ENCODE data around the gene DSC1.
"Not testable (repeated sequence)": the region's sequence is repeated elsewhere in the genome, so short reads cannot be mapped to it uniquely, and the experiment has no call there.

Gene DSC1

GRCh38 chr18:31134988-31135529 is 27.6 kb downstream of the DSC1 start:
- TF ChIP-seq, protein P1, sequence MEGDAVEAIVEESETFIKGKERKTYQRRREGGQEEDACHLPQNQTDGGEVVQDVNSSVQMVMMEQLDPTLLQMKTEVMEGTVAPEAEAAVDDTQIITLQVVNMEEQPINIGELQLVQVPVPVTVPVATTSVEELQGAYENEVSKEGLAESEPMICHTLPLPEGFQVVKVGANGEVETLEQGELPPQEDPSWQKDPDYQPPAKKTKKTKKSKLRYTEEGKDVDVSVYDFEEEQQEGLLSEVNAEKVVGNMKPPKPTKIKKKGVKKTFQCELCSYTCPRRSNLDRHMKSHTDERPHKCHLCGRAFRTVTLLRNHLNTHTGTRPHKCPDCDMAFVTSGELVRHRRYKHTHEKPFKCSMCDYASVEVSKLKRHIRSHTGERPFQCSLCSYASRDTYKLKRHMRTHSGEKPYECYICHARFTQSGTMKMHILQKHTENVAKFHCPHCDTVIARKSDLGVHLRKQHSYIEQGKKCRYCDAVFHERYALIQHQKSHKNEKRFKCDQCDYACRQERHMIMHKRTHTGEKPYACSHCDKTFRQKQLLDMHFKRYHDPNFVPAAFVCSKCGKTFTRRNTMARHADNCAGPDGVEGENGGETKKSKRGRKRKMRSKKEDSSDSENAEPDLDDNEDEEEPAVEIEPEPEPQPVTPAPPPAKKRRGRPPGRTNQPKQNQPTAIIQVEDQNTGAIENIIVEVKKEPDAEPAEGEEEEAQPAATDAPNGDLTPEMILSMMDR (IDR thresholded peaks at IDR 0.05; ENCODE audit: insufficient read depth, low read depth, low read length, missing control alignments), result no peak
- no peak overlapping the region for H3K4me3 ChIP-seq (ENCODE audit: low read length)
- no peak for DNase-seq (ENCODE audit: low read depth)

DNA sequence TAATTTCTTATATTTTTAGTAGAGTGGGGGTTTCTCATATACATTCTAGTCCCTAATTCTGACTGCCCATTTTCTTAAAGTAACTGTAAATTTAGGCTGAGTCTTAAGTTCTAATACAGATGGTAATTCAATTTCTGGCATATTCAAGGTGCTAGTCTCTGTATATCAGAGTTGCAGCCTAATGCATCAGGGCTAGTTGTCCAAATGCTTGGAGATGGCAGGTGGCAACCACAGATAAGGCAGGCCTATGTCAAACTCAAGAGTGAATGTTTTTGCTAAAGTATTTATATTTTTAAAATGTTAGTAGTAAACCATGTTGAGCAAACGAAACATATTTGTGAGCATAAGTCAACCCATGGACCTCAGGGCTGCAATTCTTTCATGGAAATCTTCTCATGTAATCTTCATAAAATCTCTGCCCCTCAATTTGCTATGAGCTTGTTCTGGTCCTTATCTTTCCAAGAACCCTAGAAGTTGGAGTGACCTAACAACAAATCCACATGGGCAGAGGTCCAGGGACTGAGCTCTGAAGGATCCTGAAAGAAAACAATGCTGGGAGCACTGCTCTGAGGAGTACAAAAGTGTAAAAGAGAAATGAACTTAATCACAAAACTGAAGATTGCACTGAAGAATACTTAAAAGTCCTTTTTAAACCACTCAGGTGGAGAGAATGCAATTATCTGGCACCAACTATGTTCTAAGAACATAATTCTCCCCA is 33.1 kb downstream of the DSC1 start:
- TF ChIP-seq, protein P1 (IDR thresholded peaks at IDR 0.05; ENCODE audit: insufficient read depth, low read depth, low read length, missing control alignments), result no peak
- no peak overlapping the region for H3K4me3 ChIP-seq (ENCODE audit: low read length)
- DNase-seq (ENCODE audit: low read depth), result no peak

DNA sequence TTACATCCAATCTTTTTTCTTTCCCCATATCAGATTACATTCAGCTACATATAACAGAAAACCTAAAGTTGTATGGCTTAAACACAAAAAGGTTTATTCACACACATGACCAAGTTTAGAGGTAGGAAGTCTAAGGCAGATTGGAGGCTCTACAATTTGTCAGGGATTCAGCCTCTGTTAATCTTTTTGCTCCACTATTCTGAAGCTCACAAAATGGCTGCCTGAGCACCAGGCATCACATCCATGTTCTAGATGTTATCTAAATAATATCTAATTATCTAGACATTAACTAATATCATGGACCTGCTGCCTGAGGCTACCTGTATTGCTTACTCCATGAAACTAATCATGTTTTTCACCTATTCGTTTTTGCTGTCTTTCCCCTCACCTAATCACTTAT is 36.8 kb downstream of the DSC1 start:
- TF ChIP-seq, protein P1 (IDR thresholded peaks at IDR 0.05; ENCODE audit: insufficient read depth, low read depth, low read length, missing control alignments), result no peak
- no peak overlapping the region for H3K4me3 ChIP-seq (ENCODE audit: low read length)
- no peak for DNase-seq (ENCODE audit: low read depth)

DNA sequence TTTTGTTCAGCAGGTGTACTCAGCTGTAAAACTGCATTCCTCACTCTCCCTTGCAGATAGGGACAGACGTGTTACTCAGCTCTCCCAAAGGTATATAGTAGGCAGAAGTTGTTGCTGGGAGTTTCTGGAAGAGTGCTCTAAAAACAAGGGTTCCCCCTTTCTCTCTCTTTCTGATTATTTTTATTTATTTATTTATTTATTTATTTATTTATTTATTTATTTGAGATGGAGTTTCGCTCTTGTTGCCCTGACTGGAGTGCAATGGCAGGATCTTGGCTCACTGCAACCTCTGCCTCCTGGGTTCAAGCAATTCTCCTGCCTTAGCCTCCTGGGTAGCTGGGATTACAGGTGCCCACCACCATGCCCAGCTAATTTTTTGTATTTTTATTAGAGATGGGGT is 39.5 kb downstream of the DSC1 start:
- not testable (repeated sequence) for H3K4me3 ChIP-seq (ENCODE audit: low read length); DNase-seq (ENCODE audit: low read depth)

DNA sequence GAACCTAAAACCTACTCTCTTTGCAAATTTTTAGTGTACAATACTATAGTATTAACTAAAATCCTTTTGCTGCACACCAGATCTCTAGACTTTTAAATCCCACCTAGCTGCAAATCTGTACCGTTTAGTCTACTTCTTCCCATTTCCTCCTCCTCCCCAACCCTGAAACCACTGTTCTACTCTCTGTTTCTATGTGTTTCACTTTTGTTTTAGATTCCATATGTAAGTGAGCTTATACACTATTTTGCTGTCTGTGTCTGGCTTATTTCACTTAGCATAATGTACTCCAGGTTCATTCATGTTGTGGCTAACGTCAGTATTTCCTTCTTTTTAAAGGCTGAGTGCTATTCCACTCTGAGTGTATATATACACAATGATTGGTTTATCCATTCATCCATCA is 42.1 kb downstream of the DSC1 start:
- no peak for DNase-seq (ENCODE audit: low read depth)

GRCh38 chr18:31116853-31117595 is 45.6 kb downstream of the DSC1 start:
- TF ChIP-seq, protein P1 (IDR thresholded peaks at IDR 0.05; ENCODE audit: insufficient read depth, low read depth, low read length, missing control alignments), result no peak
- H3K4me3 ChIP-seq (ENCODE audit: low read length), result no peak overlapping the region
- no peak for DNase-seq (ENCODE audit: low read depth)

More for the DNA sequence above, 42.1 kb downstream of the DSC1 start:
- no peak overlapping the region for H3K4me3 ChIP-seq (ENCODE audit: low read length)
- TF ChIP-seq, protein P1 (IDR thresholded peaks at IDR 0.05; ENCODE audit: insufficient read depth, low read depth, low read length, missing control alignments), result no peak

DNA sequence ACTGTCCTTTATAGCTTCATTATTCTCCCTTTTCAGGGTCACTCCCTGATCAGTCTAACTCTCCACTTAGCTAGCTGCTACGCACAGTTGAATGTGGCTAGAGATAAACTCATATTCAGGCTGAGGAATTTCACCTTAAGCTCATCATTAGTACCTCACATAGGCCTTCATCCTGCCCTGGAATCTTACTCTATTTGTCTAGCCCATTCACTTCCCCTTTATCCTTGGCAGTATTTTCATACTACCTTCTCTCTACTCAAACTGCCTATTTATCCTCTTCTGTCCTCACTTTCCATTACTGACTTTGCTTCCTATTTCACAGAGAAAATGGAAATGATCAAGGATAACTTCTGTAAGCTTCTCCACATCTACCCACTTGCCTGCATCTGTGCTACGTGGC is 49.9 kb downstream of the DSC1 start:
- no peak overlapping the region for H3K4me3 ChIP-seq (ENCODE audit: low read length)
- DNase-seq (ENCODE audit: low read depth), result no peak
- TF ChIP-seq, protein P1 (IDR thresholded peaks at IDR 0.05; ENCODE audit: insufficient read depth, low read depth, low read length, missing control alignments), result no peak

Data from epithelial cell of esophagus (primary cell).